Spinal cord (tissue), 10 donors: ENCODE measurements around the gene SOX18. TPM values are rescaled to one million over a fixed set of nuclear protein-coding genes. Genes with fewer than 3 reads are reported as not detected.
A peak's percentile ranks its signal among the peaks of the same experiment; 100 is the strongest.

Experiments
- DNase-seq, 6 donors: peaks; one replicate each; pipeline versions ENCODE4 v3.0.0 to v3.0.0-alpha.2; 2013 to 2015; ENCODE audit warnings: low spot score in 6 of 6, low read depth in 4 of 6
- H3K27ac ChIP-seq: one replicate; pipeline ENCODE4 v1.5.1; 2013; ENCODE audit warnings: low read depth, low read length, control low read depth
- H3K27me3 ChIP-seq: one replicate; pipeline ENCODE4 v1.6.1; 2013; ENCODE audit warnings: low read length; ENCODE audit not compliant: control insufficient read depth, insufficient read depth
- H3K36me3 ChIP-seq: one replicate; pipeline ENCODE4 v1.6.1; 2013; ENCODE audit warnings: low read length; ENCODE audit not compliant: control insufficient read depth, insufficient read depth
- H3K4me1 ChIP-seq: one replicate; pipeline ENCODE4 v1.6.1; 2013; ENCODE audit warnings: low read length; ENCODE audit not compliant: control insufficient read depth, insufficient read depth
- H3K4me3 ChIP-seq: one replicate; pipeline ENCODE4 v1.5.1; 2013; ENCODE audit warnings: low read depth, low read length, control low read depth
- H3K9me3 ChIP-seq: one replicate; pipeline ENCODE4 v1.6.1; 2013; ENCODE audit warnings: low read length; ENCODE audit not compliant: control insufficient read depth, insufficient read depth
- WGBS: methylation state at CpG from one replicate; pipeline ENCODE4 v1.1.5; 2013; ENCODE audit warnings: missing lambda C conversion rate; ENCODE audit not compliant: insufficient coverage; 5-methylcytosine and 5-hydroxymethylcytosine counted together
- long read RNA-seq, 4 donors: transcript quantifications; one replicate each; lab custom pipeline, GENCODE V29; 2026
- polyA plus RNA-seq, 2 donors: library from polyadenylated mRNA; unstranded; fragments of 120-200 nt; gene quantifications; one replicate each; pipeline ENCODE4 v1.2.1, GENCODE V29; 2013; ENCODE audit not compliant: insufficient read length in 2 of 2
- total RNA-seq, 2 donors: library from RNA; depleted of rRNA in 1 of 2; stranded (reverse); fragments of 120-200 nt in 1 of 2; fragments of >200 nt in 1 of 2; gene quantifications; one replicate each; pipeline versions ENCODE4 v1.2.3 to v1.2.4, GENCODE V29; 2013 to 2014
- donor health status: healthy.

SOX18 gene
- total RNA-seq (1 to 10 TPM; 2.4 to 2.9 TPM), polyA plus RNA-seq (10 to 100 TPM in 1 of 2 donors, 1 to 10 TPM in 1; 8.7 to 12.3 TPM)
- long read RNA-seq, donor 1, transcript SOX18-201 (2 exons, 1,864 nt), result major isoform, 6 of 6 reads
- long read RNA-seq, donor 1, partial matches to known transcripts, result 0 of 6 reads
- long read RNA-seq, donor 1, other reads (novel, unspliced or antisense), result 0 of 6 reads
- long read RNA-seq, donor 2, partial matches to known transcripts, result 0 of 4 reads
- long read RNA-seq, donor 2, other reads (novel, unspliced or antisense), result 0 of 4 reads
- long read RNA-seq, donor 3, transcript SOX18-201 (2 exons, 1,864 nt), result major isoform, 5 of 72 reads
- long read RNA-seq, donor 3, partial matches to known transcripts, result 41 of 72 reads
- long read RNA-seq, donor 3, other reads (novel, unspliced or antisense), result 26 of 72 reads
- long read RNA-seq, donor 4, transcript SOX18-201 (2 exons, 1,864 nt), result major isoform, 20 of 20 reads
- long read RNA-seq, donor 4, partial matches to known transcripts, result 0 of 20 reads
- long read RNA-seq, donor 4, other reads (novel, unspliced or antisense), result 0 of 20 reads

DNA sequence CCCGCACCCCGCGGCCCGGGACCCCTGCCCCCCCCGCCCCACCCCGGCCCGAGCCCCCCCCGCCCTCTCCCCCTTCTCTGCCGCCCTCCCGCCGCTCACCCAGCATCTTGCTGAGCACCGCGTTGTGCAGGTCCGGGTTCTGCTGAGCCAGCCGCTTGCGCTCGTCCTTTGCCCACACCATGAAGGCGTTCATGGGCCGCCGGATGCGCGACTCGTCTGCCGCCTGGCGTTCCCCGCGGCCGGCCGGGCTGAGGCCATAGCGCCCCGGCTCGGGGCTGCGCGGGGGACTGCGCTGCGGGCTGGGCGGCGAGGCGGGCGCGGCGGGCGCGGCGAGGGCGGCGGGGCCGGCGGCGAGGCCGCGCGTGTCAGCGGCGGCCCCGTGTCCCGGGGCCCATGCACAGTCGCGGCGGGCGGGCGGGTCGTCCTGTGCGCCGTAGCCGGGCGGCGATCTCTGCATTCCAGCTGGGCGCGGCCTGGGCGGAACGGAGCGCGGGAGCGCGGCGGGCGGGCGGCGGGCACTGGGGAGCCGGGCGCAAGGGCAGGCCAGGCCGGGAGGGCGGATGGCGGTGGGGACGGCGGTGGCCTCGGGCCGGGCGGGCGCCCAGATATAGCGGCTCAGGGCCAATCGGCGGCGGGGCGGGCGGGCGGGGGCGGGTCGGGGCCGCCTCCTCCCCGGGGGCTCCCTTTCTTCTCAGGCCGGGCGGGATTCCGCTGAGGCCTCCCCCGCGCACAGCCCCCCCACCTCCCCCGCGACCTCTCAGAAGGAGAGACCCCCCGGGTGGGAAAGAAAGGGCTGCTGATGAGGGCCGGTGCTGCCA, at the start of gene SOX18:
SOX18 (minus strand) TSS at position 580 of the 818 bp plus-strand sequence; CDS start at position 457, 123 bp downstream.
- peak in 1 of 6 donors; percentile 64 for DNase-seq
- peak within 1 kb of the TSS; percentile 15 for H3K27ac ChIP-seq
- H3K27me3 ChIP-seq, result peaks cover 69% of the 10 kb centered on the region
- H3K4me1 ChIP-seq, result peaks cover 39% of the 10 kb centered on the region
- under 1% methylated on average over 87 of the region's 111 CpGs for WGBS
- no peaks in the 10 kb centered on the region for H3K36me3 ChIP-seq
- H3K4me3 ChIP-seq, result no peak within 1 kb of the TSS
- H3K9me3 ChIP-seq, result no peaks in the 10 kb centered on the region

DNA sequence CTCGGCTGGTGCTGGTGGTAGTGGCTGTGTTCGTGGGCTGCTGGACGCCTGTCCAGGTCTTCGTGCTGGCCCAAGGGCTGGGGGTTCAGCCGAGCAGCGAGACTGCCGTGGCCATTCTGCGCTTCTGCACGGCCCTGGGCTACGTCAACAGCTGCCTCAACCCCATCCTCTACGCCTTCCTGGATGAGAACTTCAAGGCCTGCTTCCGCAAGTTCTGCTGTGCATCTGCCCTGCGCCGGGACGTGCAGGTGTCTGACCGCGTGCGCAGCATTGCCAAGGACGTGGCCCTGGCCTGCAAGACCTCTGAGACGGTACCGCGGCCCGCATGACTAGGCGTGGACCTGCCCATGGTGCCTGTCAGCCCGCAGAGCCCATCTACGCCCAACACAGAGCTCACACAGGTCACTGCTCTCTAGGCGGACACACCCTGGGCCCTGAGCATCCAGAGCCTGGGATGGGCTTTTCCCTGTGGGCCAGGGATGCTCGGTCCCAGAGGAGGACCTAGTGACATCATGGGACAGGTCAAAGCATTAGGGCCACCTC, 49.1 kb upstream of the SOX18 start:
- Histone ChIP-seq H3K36me3 (peaks cover 48% of the 10 kb centered on the region), H3K27me3 (peaks cover 10% of the 10 kb centered on the region)
- WGBS, result 97% methylated on average over 27 of the region's 28 CpGs

DNA sequence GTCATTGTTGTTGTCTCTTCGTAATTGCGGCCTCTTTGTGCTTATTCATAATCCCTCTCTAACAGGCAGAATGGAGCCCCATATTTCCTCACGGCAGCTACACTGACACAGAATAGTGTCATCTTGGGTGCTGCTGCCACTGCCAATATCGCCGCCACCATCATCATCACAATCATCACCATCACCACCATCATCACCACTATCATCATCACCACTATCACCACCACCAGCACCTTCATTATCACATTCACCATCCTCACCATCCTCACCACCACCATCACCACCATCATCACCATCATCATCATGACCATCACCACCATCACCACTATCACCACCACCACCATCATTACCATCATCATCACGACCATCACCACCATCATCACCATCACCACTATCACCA, 47.1 kb upstream of the SOX18 start:
- no peak overlapping the region for H3K4me3 ChIP-seq
- H3K4me1 ChIP-seq, result peaks cover 32% of the 10 kb centered on the region
- DNase-seq, result no peak
- no peak overlapping the region for H3K27ac ChIP-seq
- 90% methylated on average over 6 of the region's 6 CpGs for WGBS
- H3K36me3 ChIP-seq, result peaks cover 45% of the 10 kb centered on the region
- H3K9me3 ChIP-seq, result no peaks in the 10 kb centered on the region
- peaks cover 6% of the 10 kb centered on the region for H3K27me3 ChIP-seq

More for the DNA sequence above, 49.1 kb upstream of the SOX18 start:
- Histone ChIP-seq H3K9me3 (no peaks in the 10 kb centered on the region), H3K4me1 (peaks cover 45% of the 10 kb centered on the region), H3K4me3 (no peak overlapping the region), H3K27ac (no peak overlapping the region)
- DNase-seq, result no peak

DNA sequence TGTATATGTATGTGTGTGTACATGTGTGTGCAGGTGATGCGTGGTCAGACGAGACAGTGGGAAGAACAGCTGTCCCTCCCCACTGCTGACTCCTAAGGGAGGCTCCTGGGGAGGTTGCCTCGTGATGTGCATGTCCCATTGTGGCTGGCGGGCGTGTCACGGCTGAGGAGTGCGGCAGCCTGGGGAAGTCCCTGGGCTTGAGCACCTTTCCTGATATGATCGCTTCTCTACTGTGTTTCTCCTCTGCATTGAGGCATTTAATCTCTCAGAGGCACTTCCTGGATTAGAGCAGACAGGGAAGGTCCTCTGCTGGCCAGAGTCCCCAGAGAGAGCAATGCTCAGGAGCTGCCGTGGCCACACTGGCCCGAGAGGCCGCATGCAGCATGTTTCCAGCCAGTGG, 46.5 kb upstream of the SOX18 start:
- Histone ChIP-seq H3K4me1 (peaks cover 32% of the 10 kb centered on the region), H3K9me3 (no peaks in the 10 kb centered on the region), H3K27me3 (peaks cover under 1% of the 10 kb centered on the region), H3K4me3 (no peak overlapping the region), H3K36me3 (peaks cover 42% of the 10 kb centered on the region), H3K27ac (no peak overlapping the region)
- no peak for DNase-seq
- 81% methylated on average over 10 of the region's 11 CpGs for WGBS

DNA sequence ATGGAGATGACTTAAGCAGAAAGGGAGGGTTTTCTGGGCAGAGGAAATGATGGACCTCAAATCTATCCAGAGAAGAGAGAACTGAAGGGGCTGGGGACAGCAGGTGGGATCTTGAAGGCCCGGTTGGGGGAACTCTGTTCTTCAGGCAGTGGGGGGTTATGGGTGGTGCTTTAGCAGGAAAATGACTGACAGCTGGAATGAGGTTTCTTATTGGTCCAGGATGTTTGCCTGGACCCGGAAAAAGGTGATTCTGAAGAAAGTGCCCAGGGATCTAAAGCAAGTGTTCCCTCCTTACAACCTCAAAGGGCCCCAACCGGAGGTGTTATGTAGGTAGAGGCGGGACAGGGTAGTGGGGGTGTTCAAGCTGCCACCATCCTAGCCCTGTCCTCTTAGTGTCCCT, 46.0 kb upstream of the SOX18 start:
- Histone ChIP-seq H3K4me1 (peaks cover 32% of the 10 kb centered on the region), H3K36me3 (peaks cover 39% of the 10 kb centered on the region), H3K27ac (no peak overlapping the region), H3K27me3 (no peaks in the 10 kb centered on the region), H3K9me3 (no peaks in the 10 kb centered on the region), H3K4me3 (no peak overlapping the region)
- no peak for DNase-seq
- WGBS, result 36% methylated on average over 1 of the region's 4 CpGs

DNA sequence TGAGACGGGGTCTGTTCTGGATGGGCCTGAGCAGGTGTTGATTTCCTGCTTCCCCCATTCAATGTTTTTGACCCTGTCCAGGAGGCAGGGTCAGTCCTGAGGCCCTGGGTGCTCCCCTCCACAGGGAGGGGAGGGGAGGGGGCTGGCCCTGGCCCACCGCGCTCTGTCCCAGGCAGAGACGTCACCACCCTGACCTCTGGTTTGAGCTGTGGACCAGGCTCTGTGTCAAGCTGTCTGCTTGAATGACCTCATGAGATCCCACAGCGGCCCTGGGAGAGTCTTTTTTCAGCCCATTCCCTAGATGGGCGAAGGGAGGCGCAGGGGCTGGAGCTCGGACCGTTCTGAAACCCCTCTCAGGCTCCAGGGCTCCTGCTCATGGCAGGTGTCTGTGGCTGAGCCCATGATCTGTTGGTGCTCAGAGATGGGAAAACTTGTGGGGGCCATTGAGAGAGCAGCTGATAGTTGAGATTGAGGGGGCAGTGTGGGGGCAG, 43.6 kb upstream of the SOX18 start:
- H3K9me3 ChIP-seq, result no peaks in the 10 kb centered on the region
- no peak overlapping the region for H3K27ac ChIP-seq
- no peaks in the 10 kb centered on the region for H3K27me3 ChIP-seq
- peak overlapping the region; percentile 32 for H3K4me3 ChIP-seq
- H3K36me3 ChIP-seq, result peaks cover 17% of the 10 kb centered on the region
- H3K4me1 ChIP-seq, result peaks cover 34% of the 10 kb centered on the region
- 24% methylated on average over 8 of the region's 9 CpGs for WGBS
- DNase-seq, result no peak

DNA sequence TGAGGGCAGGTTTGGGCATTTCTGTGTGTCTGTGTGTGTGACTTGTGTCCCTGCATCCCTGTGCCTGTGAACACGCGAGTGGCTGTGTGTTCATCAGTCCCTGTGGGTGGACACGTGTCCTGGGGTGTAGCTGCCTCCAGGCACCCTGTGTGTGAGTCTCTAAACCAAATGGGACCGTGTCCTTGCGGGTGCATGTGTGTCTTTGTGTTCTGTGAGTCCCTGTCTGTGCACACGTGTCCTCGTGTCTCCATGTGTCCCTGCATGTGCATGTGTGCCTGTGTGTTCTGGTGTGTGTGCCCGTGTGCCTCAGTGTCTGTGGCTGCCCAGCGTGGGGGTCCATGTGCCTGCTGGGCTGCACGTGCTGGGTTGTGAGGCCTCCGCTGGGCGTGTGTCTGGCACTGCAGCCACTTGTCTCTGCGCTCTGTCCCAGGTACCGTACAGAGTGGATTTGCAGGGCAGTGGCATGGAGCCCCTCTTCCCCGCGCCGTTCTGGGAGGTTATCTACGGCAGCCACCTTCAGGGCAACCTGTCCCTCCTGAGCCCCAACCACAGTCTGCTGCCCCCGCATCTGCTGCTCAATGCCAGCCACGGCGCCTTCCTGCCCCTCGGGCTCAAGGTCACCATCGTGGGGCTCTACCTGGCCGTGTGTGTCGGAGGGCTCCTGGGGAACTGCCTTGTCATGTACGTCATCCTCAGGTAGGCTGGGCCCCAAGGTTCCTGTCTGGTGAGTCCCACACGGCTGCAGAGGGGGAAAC, 43.0 kb upstream of the SOX18 start:
- Histone ChIP-seq H3K36me3 (peaks cover 11% of the 10 kb centered on the region), H3K4me1 (peaks cover 34% of the 10 kb centered on the region), H3K4me3 (peak overlapping the region; percentile 32), H3K27me3 (no peaks in the 10 kb centered on the region), H3K27ac (no peak overlapping the region), H3K9me3 (no peaks in the 10 kb centered on the region)
- 46% methylated on average over 27 of the region's 27 CpGs for WGBS
- peak in 1 of 6 donors; percentile 63 for DNase-seq

DNA sequence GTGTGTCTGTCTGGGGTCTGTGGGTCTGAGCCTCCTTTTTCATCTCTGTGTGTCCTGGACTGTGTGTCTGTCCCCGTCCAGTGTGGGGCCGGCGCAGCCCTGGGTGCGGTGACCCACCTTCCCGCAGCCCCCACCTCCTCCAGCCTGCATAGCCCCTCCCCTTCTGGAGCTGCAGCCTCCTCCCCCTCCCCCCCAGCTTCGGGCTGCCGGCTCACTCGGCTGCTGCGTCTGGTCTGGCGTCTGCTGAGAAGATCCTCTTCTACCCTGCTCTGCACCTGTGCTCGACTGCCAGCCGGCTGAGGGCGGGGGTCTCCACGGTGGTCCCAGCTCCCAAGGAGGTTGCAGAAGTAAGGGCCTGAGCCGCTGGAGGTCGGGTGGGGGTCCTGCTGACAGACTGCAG, 42.3 kb upstream of the SOX18 start:
- Histone ChIP-seq H3K4me1 (peaks cover 34% of the 10 kb centered on the region), H3K27me3 (no peaks in the 10 kb centered on the region), H3K9me3 (no peaks in the 10 kb centered on the region), H3K36me3 (peaks cover 8% of the 10 kb centered on the region), H3K4me3 (peak overlapping the region; percentile 32), H3K27ac (no peak overlapping the region)
- 4% methylated on average over 16 of the region's 16 CpGs for WGBS
- DNase-seq, result peak in 2 of 6 donors; percentile 67 to 91

DNA sequence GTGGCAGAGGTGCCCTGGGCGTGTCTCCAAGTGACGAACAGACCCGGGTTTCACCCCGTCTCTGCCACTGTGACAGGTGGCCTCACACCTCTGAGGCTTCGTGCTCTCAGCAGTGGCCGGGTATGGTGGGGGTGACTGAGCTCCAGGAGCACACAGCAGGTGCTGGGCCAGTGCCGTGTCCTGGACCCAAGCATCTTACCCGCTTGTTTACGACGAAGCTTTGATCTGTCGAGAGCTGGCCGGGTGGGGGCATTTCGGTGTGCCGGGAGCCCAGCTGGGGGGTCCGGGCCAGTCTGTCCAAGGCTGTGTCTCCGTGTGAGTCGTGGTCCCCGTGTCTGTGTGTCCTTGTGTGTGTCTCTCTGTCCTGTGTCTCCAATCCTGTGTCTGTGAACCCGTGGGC, 41.9 kb upstream of the SOX18 start:
- no peak for DNase-seq
- no peak overlapping the region for H3K27ac ChIP-seq
- H3K36me3 ChIP-seq, result peaks cover 5% of the 10 kb centered on the region
- H3K27me3 ChIP-seq, result no peaks in the 10 kb centered on the region
- WGBS, result 53% methylated on average over 19 of the region's 19 CpGs
- H3K4me1 ChIP-seq, result peaks cover 34% of the 10 kb centered on the region
- H3K4me3 ChIP-seq, result peak overlapping the region; percentile 32
- no peaks in the 10 kb centered on the region for H3K9me3 ChIP-seq
